ENCODE measurements around the gene BBC3. TPM values are rescaled to one million over a fixed set of nuclear protein-coding genes. Genes with fewer than 3 reads are reported as not detected.
A peak's percentile ranks its signal among the peaks of the same experiment; 100 is the strongest.

Gene BBC3
- total RNA-seq, 1 donor from 2014 or later = 11.2 TPM

DNA sequence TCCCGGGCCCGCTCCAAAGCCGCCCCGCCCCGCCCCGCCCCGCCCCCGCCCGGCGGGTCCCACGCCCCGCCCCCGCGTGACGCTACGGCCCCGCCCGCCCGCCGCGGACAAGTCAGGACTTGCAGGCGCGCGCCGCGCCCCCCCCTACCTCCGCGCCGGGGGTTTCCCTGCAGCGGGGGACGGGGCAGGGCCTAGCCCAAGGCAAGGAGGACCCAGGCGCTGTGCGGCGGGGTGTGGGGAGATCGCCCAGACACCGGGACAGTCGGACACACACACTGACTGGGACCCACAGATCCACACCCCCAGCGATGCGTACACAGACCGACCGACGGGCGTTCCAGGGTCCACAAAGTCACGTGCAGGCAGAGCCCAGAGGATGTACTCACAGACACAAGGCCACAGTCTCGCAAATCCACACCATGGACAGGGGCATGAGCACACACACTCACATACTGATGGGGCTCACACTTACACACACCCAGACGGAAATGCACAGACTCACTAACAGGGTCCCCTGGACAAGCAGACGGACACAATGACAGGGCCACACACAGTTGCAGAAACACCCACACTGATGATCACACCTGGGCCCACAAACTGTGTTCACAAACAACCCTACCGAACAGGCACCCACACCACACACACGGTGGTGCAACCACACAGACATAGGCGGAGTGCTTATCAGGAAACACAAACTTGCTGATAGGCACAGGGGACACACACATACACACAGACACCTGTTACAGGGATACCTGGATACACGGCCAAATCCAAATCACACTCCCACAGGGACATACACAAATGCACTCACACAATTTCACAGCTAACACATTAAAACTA lies 436 bp upstream of the BBC3 start:
- DNase-seq (ENCODE audit: low spot score) = peak; percentile 89

DNA sequence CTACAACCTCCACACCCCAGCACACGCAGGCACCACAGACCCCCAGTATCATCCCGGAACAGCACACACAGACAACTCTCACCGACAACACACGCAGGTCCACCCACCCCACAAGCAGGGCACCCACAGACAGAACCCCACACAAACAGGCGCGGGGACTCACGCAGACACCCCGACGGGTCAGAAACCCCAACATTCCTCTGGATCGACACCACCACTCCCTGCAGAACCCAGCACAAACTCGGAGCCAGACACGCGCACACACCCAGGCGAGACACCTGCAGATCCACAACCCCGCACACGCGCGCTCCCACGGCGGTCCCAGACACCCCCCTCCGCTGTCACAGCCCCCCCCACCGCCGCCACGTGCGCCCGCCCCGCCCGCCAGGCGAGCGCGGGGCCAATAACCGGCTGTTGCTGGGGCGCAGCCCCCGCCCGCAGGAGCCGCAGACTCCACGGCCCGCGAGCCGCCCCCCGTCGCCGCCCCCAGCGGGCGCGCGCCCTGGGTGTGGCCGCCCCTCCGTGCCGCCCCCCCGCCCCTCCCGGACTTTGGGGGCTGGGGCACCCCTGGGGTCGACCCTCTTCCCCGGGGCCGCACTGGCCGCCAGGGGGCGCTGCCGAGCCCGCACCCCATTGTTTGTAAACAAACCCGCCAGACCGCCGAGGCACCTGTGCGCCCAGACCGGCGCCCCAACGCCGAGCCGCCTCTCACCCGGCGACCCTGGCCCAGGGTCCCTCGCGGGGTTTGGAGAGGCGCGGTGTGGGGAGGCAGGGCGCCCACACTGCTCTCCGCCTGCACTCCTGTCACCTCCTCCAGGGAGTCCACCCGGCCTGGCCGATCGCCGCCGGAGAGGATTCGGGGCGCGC lies 712 bp downstream of the BBC3 start:
- peak; percentile 62 for DNase-seq (ENCODE audit: low spot score)

DNA sequence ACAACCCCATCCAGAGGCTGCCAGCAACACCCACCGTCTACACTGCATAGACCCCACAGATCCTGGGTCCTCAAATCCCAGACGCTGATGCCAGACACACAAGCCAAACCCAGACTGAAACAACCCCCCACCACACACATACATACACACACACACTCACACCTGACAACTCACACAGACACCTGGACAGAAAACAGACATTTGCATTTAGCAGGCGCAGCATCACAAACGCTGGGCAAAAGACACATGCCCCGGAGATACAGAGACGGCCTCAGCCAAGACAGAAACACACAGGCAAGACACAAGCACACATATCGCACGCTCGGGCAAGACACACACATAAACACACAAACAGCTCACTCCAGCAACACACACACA lies 1.3 kb downstream of the BBC3 start:
- DNase-seq (ENCODE audit: low spot score) = no peak

DNA sequence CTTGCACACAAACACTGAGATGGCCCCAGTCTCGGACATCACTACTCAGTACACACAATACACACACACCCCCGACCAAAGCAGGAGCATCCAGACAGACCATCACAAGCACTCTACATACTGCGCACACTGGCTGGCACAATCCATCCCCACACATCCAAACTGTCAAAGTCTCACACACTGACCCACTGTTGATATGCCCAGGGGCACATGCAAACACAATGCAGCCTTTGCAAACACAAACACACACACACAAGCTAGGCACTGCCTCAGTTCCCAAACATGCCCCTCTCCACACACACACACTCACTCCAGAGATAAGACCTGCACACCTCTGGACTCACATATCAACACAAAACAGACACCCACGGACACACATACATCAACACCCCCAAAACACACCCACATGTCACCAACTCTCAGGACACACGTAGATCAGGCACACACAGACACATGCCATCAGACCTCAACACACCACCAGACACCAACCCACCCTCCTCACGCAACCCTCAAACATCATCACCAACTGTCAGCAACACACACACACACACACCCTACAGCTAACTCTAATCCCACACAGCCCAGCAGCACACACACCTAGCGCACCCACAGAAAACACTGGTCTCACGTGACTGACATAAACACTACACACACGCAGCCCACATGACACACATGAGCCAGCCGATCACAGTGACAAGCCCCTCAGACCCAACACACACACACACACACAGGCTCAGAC lies 1.9 kb downstream of the BBC3 start:
- DNase-seq (ENCODE audit: low spot score) = no peak

DNA sequence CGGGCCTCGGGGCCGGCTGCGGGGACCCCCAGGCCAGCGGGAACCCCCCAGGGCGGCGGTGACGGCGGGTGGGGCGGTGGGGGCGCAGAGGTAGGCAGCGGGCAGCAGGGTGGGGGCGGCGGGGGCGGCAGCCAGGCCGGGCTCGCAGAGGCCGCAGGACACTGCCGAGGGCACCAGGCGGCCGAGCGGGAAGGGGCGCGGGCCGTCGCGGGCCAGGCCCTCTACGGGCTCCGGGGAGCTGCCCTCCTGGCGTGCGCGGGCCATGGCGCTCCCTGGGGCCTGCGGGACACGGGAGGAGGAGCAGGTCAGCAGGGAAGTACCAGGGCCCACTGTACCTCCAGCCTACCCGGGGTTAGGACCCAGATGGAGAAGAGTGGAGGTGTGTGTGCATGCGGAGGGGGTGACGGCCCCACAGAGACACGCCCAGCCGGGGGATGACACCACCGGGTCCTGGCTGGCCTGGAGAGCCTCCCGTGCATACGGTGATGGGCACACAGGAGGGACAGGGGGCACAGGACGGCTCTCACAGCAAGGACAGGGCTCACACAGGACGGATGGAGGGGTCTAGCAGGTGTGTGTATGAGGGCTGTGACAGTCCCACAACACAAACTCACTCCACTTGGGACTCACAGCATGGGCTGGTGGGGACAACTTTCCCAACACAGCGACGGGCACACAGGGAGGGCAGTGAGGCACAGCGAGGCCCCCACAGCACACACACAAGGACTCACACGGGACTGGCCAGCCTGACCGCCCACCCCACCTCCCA lies 2.6 kb downstream of the BBC3 start:
- no peak for DNase-seq (ENCODE audit: low spot score)

DNA sequence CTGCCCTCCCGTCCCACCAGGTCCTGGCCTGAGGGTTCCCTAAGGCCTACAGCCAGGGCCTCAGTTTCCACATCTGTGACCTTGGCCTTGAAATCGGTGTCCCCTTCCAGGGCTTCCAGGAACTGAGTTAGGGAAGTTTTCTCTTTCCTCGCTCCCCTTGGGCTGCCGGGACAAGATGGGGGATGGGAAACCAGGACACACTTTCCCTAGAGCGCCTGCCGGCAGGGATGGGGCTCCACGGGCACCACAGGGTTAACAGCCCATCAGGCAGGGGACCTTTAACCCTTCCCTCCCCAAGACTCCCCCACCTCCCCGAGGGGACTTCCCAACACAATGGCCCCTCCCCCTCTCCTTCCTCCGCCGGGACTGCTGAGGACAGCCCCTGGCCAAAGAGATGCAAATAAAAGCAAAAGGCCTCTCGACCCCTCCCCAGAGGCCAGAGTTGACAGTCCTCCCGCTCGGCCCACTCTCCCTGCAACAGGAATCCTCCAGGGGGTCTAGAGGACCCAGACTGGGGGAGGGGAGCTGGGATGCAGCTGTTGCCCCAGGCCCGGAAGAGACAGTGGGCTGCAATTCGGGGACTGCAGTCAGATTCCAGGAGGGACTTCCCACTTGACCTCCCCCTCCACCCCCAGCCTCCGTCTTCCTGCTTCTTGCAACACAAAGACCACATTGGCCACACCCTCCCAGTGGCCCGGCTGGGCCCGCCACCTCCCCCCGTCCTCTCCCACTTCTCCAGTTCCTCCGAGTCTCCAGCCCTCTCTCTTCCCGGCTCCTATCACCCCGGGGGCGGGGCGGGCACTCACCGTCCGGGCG lies 3.4 kb downstream of the BBC3 start:
- DNase-seq (ENCODE audit: low spot score) = peak; percentile 80

DNA sequence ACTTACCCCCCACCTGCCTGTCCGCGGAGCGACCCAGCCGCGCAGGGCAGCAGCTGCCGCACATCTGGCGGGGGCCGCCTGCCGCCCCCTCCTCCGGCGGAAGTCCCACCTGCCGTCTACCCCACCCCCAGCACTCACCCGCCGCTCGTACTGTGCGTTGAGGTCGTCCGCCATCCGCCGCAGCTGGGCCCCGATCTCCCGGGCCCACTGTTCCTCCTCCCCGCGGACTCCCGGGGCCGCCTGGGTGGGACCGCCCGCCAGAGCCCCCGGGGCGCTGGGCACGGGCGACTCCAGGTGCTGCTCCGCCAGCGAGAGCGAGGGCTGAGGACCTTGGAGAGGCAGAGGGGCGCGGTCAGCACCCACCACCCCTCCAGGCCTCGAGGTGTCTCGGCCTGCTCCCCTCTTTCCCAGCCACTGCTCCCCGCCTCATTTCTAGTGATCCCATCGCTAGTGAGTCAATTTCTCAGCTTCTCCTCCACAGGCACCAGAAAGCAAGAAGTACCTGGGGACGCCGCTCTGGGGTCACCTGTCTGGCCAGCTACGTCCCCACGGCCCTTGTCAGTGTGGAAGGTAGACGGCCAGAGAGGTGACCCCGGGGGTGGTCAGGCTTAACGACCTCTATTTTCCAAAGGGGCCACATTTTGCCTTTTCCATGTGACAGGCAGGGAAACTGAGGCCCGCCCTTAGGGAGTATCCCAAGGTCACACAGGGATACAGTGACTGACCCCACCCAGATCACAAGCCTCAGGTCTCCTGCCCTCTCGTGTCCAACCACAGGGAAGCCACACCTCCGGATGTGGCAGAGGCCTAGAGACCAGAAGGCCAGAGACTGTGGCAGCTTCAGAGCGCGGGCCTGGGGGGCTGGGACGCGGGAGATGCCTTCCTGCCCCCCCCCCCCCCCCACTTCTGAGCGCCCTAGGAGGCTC lies 4.3 kb downstream of the BBC3 start:
- peak; percentile 81 for DNase-seq (ENCODE audit: low spot score)

DNA sequence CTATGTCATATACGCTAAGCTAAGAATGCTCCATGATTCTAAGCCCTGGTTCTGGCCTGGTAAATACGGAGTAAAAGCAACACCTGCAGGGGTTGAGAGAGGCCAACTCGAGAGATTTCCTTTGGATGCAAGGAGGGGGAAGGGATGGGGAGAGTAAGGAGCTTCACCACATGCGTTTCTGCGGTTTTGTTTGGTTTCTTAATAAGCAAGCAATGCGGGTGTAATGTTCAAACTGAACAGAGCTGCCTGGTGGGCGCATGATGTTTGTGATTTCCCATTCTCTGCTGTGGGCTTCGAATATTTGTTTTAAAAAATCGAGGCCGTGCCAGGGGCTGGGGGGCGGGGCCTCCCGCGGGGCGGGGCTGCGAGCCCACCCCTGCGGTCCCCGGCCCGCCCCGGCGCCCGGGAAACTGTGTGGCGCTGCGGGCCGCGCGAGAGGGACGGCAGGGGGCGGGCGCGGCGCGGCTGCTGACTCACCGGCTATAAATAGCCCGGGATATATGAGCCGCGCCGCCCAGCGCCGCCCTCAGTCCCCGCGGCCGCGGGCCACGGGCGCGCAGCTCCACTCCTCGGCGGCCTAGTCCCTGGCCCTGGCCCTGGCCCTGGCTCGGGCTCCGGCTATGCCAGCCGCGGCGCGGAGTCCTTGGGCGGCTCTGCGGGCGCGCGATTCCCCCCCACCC lies 5.1 kb downstream of the BBC3 start:
- DNase-seq (ENCODE audit: low spot score) = peak; percentile 90

DNA sequence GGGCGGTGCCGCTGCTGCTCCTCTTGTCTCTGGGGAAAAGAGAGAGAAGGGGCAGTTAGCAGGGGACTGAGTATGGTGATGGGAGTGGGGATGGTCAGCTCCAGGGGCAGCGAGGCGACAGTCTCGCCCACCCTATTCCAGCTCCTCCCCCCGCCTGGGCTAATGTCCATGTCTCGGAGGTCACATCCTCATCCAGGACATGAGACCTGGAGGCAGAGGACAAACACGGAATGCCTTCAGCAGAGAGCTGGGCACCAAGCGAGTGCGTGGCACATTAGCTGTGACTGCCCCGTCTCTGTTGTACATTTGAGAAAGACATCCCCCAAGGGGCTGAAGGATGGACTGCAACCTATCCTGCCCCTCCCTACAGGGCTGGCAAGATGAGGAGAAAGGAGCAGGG lies 9.1 kb downstream of the BBC3 start:
- DNase-seq (ENCODE audit: low spot score) = no peak

DNA sequence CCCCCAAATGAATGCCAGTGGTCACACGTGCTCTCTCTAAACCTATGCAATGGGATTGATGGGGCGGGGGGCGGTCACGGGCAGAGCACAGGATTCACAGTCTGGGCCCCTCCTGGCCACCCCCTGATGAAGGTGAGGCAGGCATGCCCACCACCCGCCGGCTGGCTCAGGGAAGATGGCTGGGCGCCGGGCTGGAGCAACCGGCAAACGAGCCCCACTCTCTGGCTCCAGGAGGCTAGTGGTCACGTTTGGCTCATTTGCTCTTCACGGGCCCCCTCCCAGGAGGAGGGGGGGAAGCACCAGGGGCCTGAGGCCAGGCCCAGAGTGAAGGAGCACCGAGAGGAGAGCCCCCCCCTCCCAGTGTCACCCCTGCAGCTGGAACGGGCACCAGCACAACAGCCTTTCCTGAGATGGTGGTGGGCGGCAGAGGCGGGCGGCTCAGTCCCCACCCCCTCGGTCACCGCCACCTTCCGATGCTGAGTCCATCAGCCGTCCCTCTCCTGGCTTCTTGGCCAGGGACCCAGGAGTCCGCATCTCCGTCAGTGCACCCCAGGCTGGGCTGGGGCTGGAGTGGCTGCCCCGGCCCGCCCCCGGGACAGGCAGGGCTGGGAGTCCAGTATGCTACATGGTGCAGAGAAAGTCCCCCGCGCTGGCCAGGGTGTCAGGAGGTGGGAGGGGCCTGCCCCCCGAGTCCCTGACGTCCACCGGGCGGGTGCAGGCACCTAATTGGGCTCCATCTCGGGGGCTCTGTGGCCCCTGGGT lies 9.7 kb downstream of the BBC3 start:
- no peak for DNase-seq (ENCODE audit: low spot score)

DNA sequence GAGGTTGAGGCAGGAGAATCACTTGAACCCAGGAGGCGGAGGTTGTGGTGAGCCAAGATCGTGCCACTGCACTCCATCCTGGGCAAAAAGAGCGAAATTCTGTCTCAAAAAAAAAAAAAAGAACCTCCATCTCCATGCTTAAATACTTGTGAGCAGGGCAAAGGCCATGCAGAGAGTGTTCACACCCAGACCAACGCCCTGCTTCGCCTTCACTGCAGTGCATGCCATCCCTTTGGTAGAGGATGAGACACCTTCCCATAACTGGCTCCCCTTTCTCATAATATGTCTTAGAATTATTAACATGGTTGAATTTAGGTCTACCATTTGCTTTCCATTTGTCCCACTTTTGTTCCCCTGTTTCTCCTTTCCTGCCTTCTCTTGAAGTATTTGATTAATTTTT lies 15.4 kb downstream of the BBC3 start:
- no peak for DNase-seq (ENCODE audit: low spot score)

DNA sequence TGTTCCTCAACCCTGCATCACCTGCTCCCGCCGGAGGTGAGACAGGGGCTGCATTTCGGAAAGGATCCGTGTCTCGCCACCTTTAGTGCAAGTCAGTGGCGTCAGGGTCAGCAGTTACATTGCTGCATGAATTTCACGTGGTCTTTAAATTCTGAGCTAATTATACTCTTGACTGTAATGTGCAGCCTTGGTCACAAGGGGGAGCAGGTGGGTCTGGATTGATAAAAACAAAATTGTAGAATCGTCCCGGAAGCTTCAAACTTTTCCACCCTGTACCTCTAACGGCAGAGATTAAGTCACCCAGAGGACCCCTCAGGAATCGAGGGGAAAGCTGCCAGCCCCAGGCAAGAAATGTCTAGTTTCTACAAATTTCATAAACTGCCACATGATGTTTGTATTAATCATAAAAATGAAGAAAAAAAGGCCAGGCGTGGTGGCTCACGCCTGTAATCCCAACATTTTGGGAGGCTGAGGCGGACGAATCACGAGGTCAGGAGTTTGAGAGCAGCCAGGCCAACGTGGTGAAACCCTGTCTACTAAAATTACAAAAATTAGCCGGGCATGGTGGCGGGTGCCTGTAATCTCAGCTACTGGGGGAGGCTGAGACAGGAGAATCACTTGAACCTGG lies 20.2 kb downstream of the BBC3 start:
- DNase-seq (ENCODE audit: low spot score) = peak; percentile 88

DNA sequence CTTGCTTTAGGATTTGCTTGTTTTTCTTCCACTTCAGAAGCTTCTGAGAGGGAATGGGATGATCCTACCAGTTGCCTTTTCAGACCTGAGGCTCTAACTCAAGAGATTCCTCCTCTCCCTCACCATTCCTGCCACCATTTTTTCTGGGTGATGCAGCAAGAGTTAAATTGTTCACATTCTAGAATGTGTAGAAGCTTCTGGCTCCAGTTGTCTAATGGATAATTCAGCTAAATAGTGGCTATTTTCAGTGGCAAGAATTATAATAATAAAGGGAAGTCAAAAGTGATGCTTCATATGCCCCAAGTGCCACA lies 20.9 kb downstream of the BBC3 start:
- DNase-seq (ENCODE audit: low spot score) = no peak

DNA sequence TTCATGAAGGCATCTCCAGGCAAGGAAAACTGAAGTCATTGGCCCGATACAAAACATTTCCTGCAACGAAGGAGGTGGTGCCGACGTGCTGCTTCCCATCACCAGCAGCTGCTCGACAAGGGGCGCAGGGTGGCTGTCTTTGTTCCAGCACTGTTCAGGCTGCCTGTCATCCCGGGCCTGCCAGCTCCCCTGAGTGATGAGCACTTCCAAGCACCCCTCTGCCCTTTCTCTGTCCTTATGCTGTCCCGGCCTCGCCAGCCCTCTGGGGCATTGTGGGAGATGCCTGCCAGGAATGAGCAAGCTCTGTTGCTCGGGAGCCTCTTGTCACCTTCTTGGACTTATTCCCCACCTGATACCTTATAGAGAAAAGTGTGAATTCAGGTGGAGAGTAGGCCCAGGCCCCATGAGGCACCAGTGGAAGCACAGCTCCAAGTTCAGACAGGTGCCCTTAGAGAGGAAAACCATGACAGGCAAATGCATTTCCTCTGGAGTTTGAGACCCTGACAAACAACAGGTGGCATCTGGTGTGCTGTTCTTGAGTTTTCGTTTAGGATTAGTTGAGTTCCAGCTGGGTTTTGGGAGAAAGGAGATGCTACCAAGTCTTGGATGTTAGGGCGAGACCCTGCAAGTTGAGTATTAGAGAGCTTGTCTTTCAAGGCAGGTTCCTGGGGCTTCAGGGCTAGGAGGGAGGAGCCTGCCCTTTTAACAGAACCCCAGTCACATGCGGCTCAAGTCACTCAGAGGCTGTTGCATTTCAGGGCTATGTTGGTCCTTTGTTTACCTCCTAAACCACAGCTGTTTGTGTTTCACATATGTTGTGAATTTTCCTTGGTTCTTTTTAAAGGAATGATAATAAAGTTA lies 21.4 kb downstream of the BBC3 start:
- DNase-seq (ENCODE audit: low spot score) = no peak

DNA sequence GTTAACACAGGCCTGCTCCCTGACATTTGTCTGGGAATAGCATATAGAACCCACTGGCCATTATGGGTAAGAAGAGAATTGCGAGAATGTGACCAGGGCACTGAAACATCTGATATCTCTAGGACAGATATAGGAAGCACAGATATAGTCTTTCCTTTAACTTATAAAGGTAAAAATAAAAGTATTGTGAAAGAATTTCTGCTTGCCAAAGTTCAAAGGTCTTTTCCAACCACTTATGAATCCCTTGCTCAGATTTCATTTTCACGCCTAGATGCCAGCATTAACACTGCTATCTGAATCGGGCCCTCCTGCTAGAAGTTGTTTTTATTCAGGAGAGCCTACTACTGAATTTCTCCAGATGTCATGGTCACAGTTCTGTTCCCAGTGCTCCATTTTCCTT lies 27.7 kb downstream of the BBC3 start:
- DNase-seq (ENCODE audit: low spot score) = no peak

DNA sequence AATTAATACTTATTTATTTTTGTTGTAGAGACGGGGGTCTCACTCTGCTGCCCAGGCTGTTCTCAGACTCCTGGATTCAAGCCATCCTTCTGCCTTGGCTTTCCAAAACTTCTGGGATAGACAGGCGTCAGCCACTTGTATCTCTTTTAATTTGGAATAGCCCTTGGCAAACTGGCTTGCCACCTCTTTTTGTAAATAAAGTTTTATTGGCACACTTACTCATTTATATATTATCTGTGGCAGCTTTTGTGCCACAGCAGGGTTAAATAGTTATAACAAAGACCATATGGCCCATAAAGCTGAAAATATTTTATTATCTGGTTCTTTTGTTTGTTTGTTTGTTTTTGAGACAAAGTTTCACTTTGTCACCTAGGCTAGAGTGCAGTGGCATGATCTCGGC lies 30.5 kb downstream of the BBC3 start:
- no peak for DNase-seq (ENCODE audit: low spot score)

DNA sequence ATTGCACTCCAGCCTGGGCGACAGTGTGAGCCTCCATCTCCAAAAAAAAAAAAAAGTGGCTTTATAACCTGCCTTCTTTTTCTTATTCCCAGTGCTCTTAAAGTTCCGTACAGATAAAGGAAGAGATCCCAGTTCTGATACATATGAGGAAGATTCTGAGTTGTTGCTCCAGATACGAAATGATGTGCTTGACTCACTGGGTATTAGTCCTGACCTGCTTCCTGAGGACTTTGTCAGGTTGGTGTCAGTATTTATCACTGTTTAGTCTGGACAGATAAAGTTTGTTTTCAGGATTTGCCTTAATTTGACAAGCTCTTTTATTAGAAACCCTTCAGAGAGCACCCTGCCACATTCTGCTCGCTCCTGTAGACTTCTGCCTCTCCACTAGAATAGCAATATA lies 33.9 kb downstream of the BBC3 start:
- no peak for DNase-seq (ENCODE audit: low spot score)

Data from mucosa of gallbladder (tissue), 1 donor.